ENCODE data around the gene PNLDC1.

GRCh38 chr6:159821726-159822125 is 21.6 kb downstream of the PNLDC1 start:
- TF ChIP-seq CTCF (IDR thresholded peaks at IDR 0.05) (no peak), POLR2A (IDR thresholded peaks at IDR 0.05) (no peak), POLR2AphosphoS5 (IDR thresholded peaks at IDR 0.05) (no peak)
